H1 (cell line): ENCODE measurements around the gene SIMC1. TPM values are rescaled to one million over a fixed set of nuclear protein-coding genes. Genes with fewer than 3 reads are reported as not detected.

Experiments
- CTCF ChIA-PET: fragments of 300-600 bp; sonication (Branson Sonifier 250); formaldehyde crosslinking; loops from one replicate; lab custom pipeline; 2021; ENCODE audit not compliant: partially characterized antibody; lab: Charles Lee
- POLR2A ChIA-PET: fragments of 300-600 bp; sonication (Branson Sonifier 250); formaldehyde crosslinking; loops from one replicate; lab custom pipeline; 2021; ENCODE audit warnings: inconsistent platforms; ENCODE audit not compliant: partially characterized antibody; lab: Charles Lee
- DNase-seq, 2 experiments: peaks; one replicate each; pipeline versions ENCODE4 v3.0.0 to v3.0.0-alpha.2; 2010 to 2022; ENCODE audit warnings: low spot score in 2 of 2, low read depth in 1 of 2, mixed read lengths in 1 of 2
- FAIRE-seq: peaks from 2 replicates; lab custom pipeline; 2011; peaks lifted over from hg19 to GRCh38; lab: Jason Lieb, UNC
- H2AFZ ChIP-seq: 2 replicates; pipeline ENCODE4 v1.8.1; 2012; ENCODE audit warnings: low read length, inconsistent platforms
- H2AK5ac ChIP-seq: 2 replicates; pipeline ENCODE4 v1.6.1; 2013; ENCODE audit warnings: low read depth, low read length
- H2BK120ac ChIP-seq: replicated peaks from 2 replicates; pipeline ENCODE3; 2013; ENCODE audit warnings: low read depth, low read length, inconsistent platforms
- H2BK12ac ChIP-seq: 2 replicates; pipeline ENCODE4 v1.6.1; 2013; ENCODE audit warnings: low read depth, low read length
- H2BK15ac ChIP-seq: 2 replicates; pipeline ENCODE4 v1.6.1; 2013; ENCODE audit warnings: low read length
- H2BK20ac ChIP-seq: 2 replicates; pipeline ENCODE4 v1.6.1; 2013; ENCODE audit warnings: low read length
- H2BK5ac ChIP-seq: 2 replicates; pipeline ENCODE4 v1.6.1; 2013; ENCODE audit warnings: low read depth, low read length
- H3K14ac ChIP-seq: 2 replicates; pipeline ENCODE4 v1.6.1; 2013; ENCODE audit warnings: inconsistent platforms; ENCODE audit not compliant: insufficient read length
- H3K18ac ChIP-seq: 2 replicates; pipeline ENCODE4 v1.6.1; 2013; ENCODE audit warnings: low read length; ENCODE audit errors: extremely low read depth
- H3K23ac ChIP-seq: 2 replicates; pipeline ENCODE4 v1.6.1; 2013; ENCODE audit warnings: inconsistent platforms; ENCODE audit not compliant: insufficient read length
- H3K23me2 ChIP-seq: 2 replicates; pipeline ENCODE4 v1.6.1; 2013; ENCODE audit warnings: low read depth, low read length
- H3K27ac ChIP-seq: 2 replicates; pipeline ENCODE4 v1.6.1; 2011; ENCODE audit warnings: low read depth, low read length, inconsistent platforms
- H3K27me3 ChIP-seq, 4 experiments: replicated peaks in 1 of 4; 1 replicate in 1 of 4; 2 replicates in 3 of 4; pipeline versions ENCODE4 v1.6.1 to v1.8.1; 2011 to 2013; ENCODE audit warnings: low read length in 3 of 4, mild to moderate bottlenecking in 3 of 4, inconsistent platforms in 2 of 4, mixed read lengths in 2 of 4, moderate library complexity in 1 of 4; ENCODE audit not compliant: control insufficient read depth in 3 of 4, insufficient read depth in 3 of 4; ENCODE audit errors: extremely low read depth in 1 of 4
- H3K36me3 ChIP-seq, 4 experiments: 2 replicates each; pipeline versions ENCODE4 v1.6.1 to v1.8.1; 2011 to 2013; ENCODE audit warnings: mild to moderate bottlenecking in 4 of 4, low read length in 3 of 4, moderate library complexity in 2 of 4, control low read depth in 1 of 4, inconsistent platforms in 1 of 4; ENCODE audit not compliant: insufficient read depth in 4 of 4, control insufficient read depth in 2 of 4
- H3K4ac ChIP-seq: replicated peaks from 2 replicates; pipeline ENCODE3; 2013; ENCODE audit warnings: low read length, low read depth, mixed read lengths, inconsistent platforms; ENCODE audit not compliant: insufficient read length
- H3K4me1 ChIP-seq, 4 experiments: replicated peaks in 1 of 4; 1 replicate in 1 of 4; 2 replicates in 3 of 4; pipeline versions ENCODE4 v1.6.1 to v1.8.1; 2011 to 2013; ENCODE audit warnings: low read length in 3 of 4, inconsistent platforms in 2 of 4, mixed read lengths in 1 of 4; ENCODE audit not compliant: insufficient read depth in 4 of 4, control insufficient read depth in 3 of 4
- H3K4me2 ChIP-seq, 2 experiments: 2 replicates each; pipeline versions ENCODE4 v1.6.1 to v1.8.1; 2011 to 2013; ENCODE audit warnings: low read depth in 2 of 2, low read length in 2 of 2, control low read depth in 1 of 2, inconsistent platforms in 1 of 2, mild to moderate bottlenecking in 1 of 2; ENCODE audit not compliant: insufficient read depth in 1 of 2
- H3K4me3 ChIP-seq, 4 experiments: fragments of 200-600, 300-600 bp in 1 of 4; sonication (generic), shearing (Covaris generic), sonication (Bioruptor Twin) in 1 of 4; 2 replicates each; pipeline versions ENCODE4 v1.5.1 to v1.8.1; 2011 to 2016; ENCODE audit warnings: low read length in 4 of 4, low read depth in 3 of 4, control low read depth in 2 of 4, inconsistent platforms in 2 of 4, mild to moderate bottlenecking in 2 of 4, mixed read lengths in 1 of 4, moderate library complexity in 1 of 4; ENCODE audit not compliant: insufficient read depth in 2 of 4; ENCODE audit errors: extremely low read depth in 1 of 4
- H3K56ac ChIP-seq: replicated peaks from 2 replicates; pipeline ENCODE3; 2013; ENCODE audit warnings: low read depth, mild to moderate bottlenecking, mixed read lengths, low read length, inconsistent platforms; ENCODE audit not compliant: insufficient read length
- H3K79me1 ChIP-seq: 2 replicates; pipeline ENCODE4 v1.6.1; 2013; ENCODE audit warnings: low read depth, low read length, control low read depth
- H3K79me2 ChIP-seq, 2 experiments: 2 replicates each; pipeline versions ENCODE4 v1.6.1 to v1.8.1; 2012 to 2013; ENCODE audit warnings: low read length in 2 of 2, mild to moderate bottlenecking in 2 of 2, inconsistent platforms in 1 of 2; ENCODE audit not compliant: insufficient read depth in 2 of 2, control insufficient read depth in 1 of 2
- H3K9ac ChIP-seq, 4 experiments: replicated peaks in 1 of 4; 1 replicate in 1 of 4; 2 replicates in 3 of 4; pipeline versions ENCODE4 v1.6.1 to v1.8.1; 2011 to 2013; ENCODE audit warnings: low read depth in 3 of 4, low read length in 3 of 4, control low read depth in 2 of 4, mild to moderate bottlenecking in 2 of 4, moderate library complexity in 2 of 4, inconsistent platforms in 1 of 4; ENCODE audit errors: extremely low read depth in 1 of 4
- H3K9me3 ChIP-seq, 2 experiments: 2 replicates each; pipeline versions ENCODE4 v1.6.1 to v1.8.1; 2012 to 2013; ENCODE audit warnings: mild to moderate bottlenecking in 2 of 2, moderate library complexity in 2 of 2, control low read depth in 1 of 2, inconsistent platforms in 1 of 2, low read depth in 1 of 2, low read length in 1 of 2, mixed read lengths in 1 of 2; ENCODE audit not compliant: insufficient read depth in 2 of 2
- H4K20me1 ChIP-seq, 2 experiments: replicated peaks in 1 of 2; 2 replicates each; pipeline versions ENCODE3 to v1.8.1; 2011 to 2013; ENCODE audit warnings: inconsistent platforms in 2 of 2, low read length in 2 of 2, mild to moderate bottlenecking in 1 of 2; ENCODE audit not compliant: insufficient read depth in 2 of 2, control insufficient read depth in 1 of 2
- H4K5ac ChIP-seq: 2 replicates; pipeline ENCODE4 v1.6.1; 2013; ENCODE audit warnings: low read length, low read depth, mixed read lengths, inconsistent platforms; ENCODE audit not compliant: insufficient read length
- H4K8ac ChIP-seq: 2 replicates; pipeline ENCODE4 v1.8.0; 2013; ENCODE audit warnings: mild to moderate bottlenecking, moderate library complexity, low read length, inconsistent platforms; ENCODE audit not compliant: insufficient read depth; ENCODE audit errors: extremely low read depth
- H4K91ac ChIP-seq: replicated peaks from 2 replicates; pipeline ENCODE3; 2013; ENCODE audit warnings: low read length, mixed read lengths, inconsistent platforms; ENCODE audit not compliant: insufficient read length
- CREB1 ChIP-seq: IDR thresholded peaks from 2 replicates; pipeline ENCODE4 v1.6.1; 2012; ENCODE audit warnings: inconsistent platforms
- EP300 ChIP-seq, 2 experiments: IDR thresholded peaks; 1 replicate in 1 of 2; 2 replicates in 1 of 2; pipeline ENCODE4 v1.6.1; 2011 to 2012; ENCODE audit warnings: low read depth in 2 of 2, low read length in 2 of 2, mild to moderate bottlenecking in 2 of 2, borderline replicate concordance in 1 of 2, inconsistent platforms in 1 of 2, moderate library complexity in 1 of 2
- RAD21 ChIP-seq, 2 experiments: IDR thresholded peaks in 1 of 2; conservative IDR thresholded peaks in 1 of 2; 2 replicates each; pipeline ENCODE4 v1.6.1; 2011; ENCODE audit warnings: low read depth in 2 of 2, low read length in 2 of 2, improper control_type of control experiment in 1 of 2, inconsistent platforms in 1 of 2, mild to moderate bottlenecking in 1 of 2, moderate library complexity in 1 of 2
- RXRA ChIP-seq: IDR thresholded peaks from 2 replicates; pipeline ENCODE4 v1.6.1; 2011; ENCODE audit warnings: low read depth, mild to moderate bottlenecking, low read length, moderate library complexity; ENCODE audit not compliant: insufficient read depth
- SIRT6 ChIP-seq: IDR thresholded peaks from one replicate; pipeline ENCODE4 v1.7.1; 2012; ENCODE audit warnings: low read length, inconsistent platforms
- SIX5 ChIP-seq: IDR thresholded peaks from 2 replicates; pipeline ENCODE4 v1.6.1; 2011; ENCODE audit warnings: mild to moderate bottlenecking, low read depth, low read length
- WGBS, 2 experiments: shearing (Covaris generic) in 1 of 2; methylation state at CpG; one replicate each; pipeline versions ENCODE4 v1.1.6 to v1.1.7; 2013 to 2015; ENCODE audit warnings: low lambda C conversion rate in 2 of 2, mixed read lengths in 2 of 2, inconsistent platforms in 1 of 2, low coverage in 1 of 2, missing lambda C conversion rate in 1 of 2; ENCODE audit not compliant: insufficient replicate concordance in 2 of 2, insufficient coverage in 1 of 2, insufficient read length in 1 of 2; ENCODE audit errors: extremely low coverage in 1 of 2, missing lambda C conversion rate in 1 of 2; 5-methylcytosine and 5-hydroxymethylcytosine counted together
- polyA plus RNA-seq, 7 experiments: library from polyadenylated mRNA; depleted of rRNA in 3 of 7; stranded (reverse) in 5 of 7; unstranded in 2 of 7; fragments of >200 nt in 5 of 7; fragments of 200-250 nt in 2 of 7; gene quantifications; 1 replicate in 5 of 7; 2 replicates in 1 of 7; 4 replicates in 1 of 7; pipeline versions ENCODE4 v1.2.1 to v1.2.3, GENCODE V29; 2011 to 2013; ENCODE audit warnings: missing spikeins in 2 of 7, mixed read lengths in 2 of 7
- total RNA-seq: library from RNA; stranded (reverse); fragmentation: NEBNext Ultra II Directional; extraction: Animal tissue kit (Norgen Biotek cat#: 25700); gene quantifications from 2 replicates; pipeline ENCODE4 v1.2.1, GENCODE V29; 2021
- TF ChIP-seq, protein P1 (sequence below), 3 experiments: IDR thresholded peaks; 1 replicate in 2 of 3; 2 replicates in 1 of 3; pipeline versions ENCODE4 v1.5.1 to v1.6.1; 2011; ENCODE audit warnings: low read length in 3 of 3, mild to moderate bottlenecking in 3 of 3, inconsistent platforms in 2 of 3, low read depth in 1 of 3, moderate library complexity in 1 of 3; ENCODE audit not compliant: insufficient read depth in 1 of 3; ENCODE audit errors: control extremely low read depth in 1 of 3

The SIMC1 gene
- total and polyA plus RNA-seq, 2 of the 8 experiments (the other 6 are each of a cell fraction or from before 2014, with no cell fraction given) = 12.3 to 21.2 TPM

DNA sequence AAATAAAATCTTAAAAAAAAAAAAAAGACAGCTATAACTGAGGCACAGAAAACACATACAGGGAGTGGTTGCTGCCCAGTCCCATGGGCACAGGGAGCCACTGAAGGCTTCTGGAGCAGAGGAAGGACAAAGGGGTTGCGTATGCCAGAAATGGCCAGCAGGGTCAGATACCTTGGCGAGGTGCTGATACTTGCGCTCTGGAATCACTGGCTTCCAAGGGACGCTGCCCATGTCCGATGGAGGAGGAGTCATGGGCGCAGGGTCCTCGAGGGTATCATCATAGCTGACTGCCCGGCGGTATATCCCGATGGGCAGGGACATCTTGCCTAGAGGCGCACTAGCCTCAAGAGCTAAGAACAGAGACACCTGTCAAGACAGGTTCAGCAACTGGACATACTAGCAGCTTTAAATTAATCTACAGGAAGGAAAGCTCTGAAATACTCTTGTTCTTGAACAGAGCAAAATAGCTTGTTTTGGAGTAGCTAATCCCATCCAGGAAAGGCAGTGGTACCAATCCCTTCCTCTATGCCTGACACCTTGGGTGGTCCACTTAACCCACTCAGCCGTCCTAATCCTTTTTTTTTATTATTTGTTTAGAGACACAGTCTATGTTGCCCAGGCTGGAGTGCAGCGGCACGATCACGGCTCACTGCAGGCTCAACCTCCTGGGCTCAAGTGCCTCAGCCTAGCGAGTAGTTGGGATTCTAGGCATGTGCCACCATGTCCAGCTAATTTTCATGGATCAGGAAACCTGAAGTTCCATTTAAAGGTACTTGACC lies 117.4 kb downstream of the SIMC1 start:
- 95% methylated on average over 16 of the region's 16 CpGs; no CpG with 5 or more reads in 1 of the 2 experiments for WGBS, 2 experiments
- POLR2A ChIA-PET = interaction anchor here (0.7 to 2.0 kb wide), 4 partner anchors 11 to 530 kb away, joined by 3 to 5 read pairs (median 4); partner anchors contain the start of gene RNF44
- Histone ChIP-seq H3K79me2 (peaks cover 9 to 71% of the 10 kb centered on the region in 2 experiments), H3K9me3 (no peaks in the 10 kb centered on the region), H3K79me1 (peaks cover 19% of the 10 kb centered on the region), H4K91ac (no peak overlapping the region), H2AFZ (no peak overlapping the region), H2BK5ac (no peak overlapping the region), H3K4ac (no peak overlapping the region), H3K18ac (no peak overlapping the region), H4K8ac (no peak overlapping the region), H3K56ac (no peak overlapping the region), H3K4me1 (no peaks in the 10 kb centered on the region; a peak in 1 of 7 replicates), H4K20me1 (peaks cover 11 to 31% of the 10 kb centered on the region in 2 experiments), H2BK12ac (no peak overlapping the region), H2AK5ac (no peak overlapping the region), H2BK20ac (no peak overlapping the region), H2BK120ac (no peak overlapping the region), H3K9ac (no peak overlapping the region), H3K23me2 (no peaks in the 10 kb centered on the region), H3K4me2 (no peak overlapping the region), H3K27ac (0 out of 2 replicates have a peak overlapping the region, but pooled peaks have one; percentile 52), H3K14ac (no peak overlapping the region), H3K4me3 (no peak overlapping the region), H2BK15ac (no peak overlapping the region), H3K36me3 (peaks cover 14 to 71% (median 32%) of the 10 kb centered on the region in 4 experiments), H4K5ac (no peak overlapping the region), H3K27me3 (no peaks in the 10 kb centered on the region), H3K23ac (no peak overlapping the region)
- CTCF ChIA-PET = interaction anchor here (0.6 to 1.9 kb wide), 11 partner anchors 9 to 98 kb away, joined by 3 to 6 read pairs (median 4); no protein-coding TSS in a partner anchor
- DNase-seq (no peak), FAIRE-seq (no peak)
- TF ChIP-seq SIRT6 = no peak
- TF ChIP-seq SIX5 = no peak
- TF ChIP-seq RXRA = no peak
- no peak for TF ChIP-seq CREB1
- no peak for TF ChIP-seq EP300 (IDR thresholded peaks at IDR 0.05; ENCODE audit: borderline replicate concordance in 1 of 2, low read depth in 2 of 2, low read length in 2 of 2)
- TF ChIP-seq RAD21 (IDR thresholded peaks at IDR 0.05 in 1 of 2, conservative IDR thresholded peaks at IDR 0.05 in 1 of 2; ENCODE audit: low read depth in 2 of 2, low read length in 2 of 2) = peak in 1 of 2 experiments; percentile 27; a peak in 1 of 4 replicates
- TF ChIP-seq, protein P1, sequence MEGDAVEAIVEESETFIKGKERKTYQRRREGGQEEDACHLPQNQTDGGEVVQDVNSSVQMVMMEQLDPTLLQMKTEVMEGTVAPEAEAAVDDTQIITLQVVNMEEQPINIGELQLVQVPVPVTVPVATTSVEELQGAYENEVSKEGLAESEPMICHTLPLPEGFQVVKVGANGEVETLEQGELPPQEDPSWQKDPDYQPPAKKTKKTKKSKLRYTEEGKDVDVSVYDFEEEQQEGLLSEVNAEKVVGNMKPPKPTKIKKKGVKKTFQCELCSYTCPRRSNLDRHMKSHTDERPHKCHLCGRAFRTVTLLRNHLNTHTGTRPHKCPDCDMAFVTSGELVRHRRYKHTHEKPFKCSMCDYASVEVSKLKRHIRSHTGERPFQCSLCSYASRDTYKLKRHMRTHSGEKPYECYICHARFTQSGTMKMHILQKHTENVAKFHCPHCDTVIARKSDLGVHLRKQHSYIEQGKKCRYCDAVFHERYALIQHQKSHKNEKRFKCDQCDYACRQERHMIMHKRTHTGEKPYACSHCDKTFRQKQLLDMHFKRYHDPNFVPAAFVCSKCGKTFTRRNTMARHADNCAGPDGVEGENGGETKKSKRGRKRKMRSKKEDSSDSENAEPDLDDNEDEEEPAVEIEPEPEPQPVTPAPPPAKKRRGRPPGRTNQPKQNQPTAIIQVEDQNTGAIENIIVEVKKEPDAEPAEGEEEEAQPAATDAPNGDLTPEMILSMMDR (IDR thresholded peaks at IDR 0.05; ENCODE audit: control extremely low read depth in 1 of 3, insufficient read depth in 1 of 3, low read depth in 1 of 3, low read length in 3 of 3) = peak; percentile 11 to 55 (median 41); a peak in 3 of 4 replicates
